ENCODE results near the gene LOXHD1. TPM values are rescaled to one million over a fixed set of nuclear protein-coding genes. Genes with fewer than 3 reads are reported as not detected.

The LOXHD1 gene
- total and polyA plus RNA-seq, 4 experiments from 2014 or later = not detected

DNA sequence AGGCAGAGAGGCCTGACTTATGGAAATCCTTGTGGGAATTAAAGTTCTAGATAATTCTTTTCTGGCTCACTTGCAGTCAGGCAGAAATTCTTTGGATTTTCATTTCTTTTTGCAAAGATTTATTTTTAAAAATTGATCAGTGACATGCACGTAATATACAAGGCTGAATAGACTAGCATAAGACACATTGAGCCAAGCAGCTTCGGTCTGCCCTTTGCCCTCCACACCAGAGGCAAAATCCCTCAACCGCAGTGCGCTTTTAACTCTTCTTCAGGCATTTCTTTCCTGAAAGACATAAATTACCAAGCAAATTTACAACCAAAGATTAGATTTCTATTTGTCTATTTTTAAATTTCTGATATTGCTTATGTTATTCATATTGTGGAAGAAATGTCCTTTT, 227.9 kb downstream of the LOXHD1 start:
- Mint-ChIP-seq H3K4me3 (no peak overlapping the region), H3K4me1 (peaks cover 0 to 2% (median 0%) of the 10 kb centered on the region in 4 donors), H3K9me3 (no peaks in the 10 kb centered on the region), H3K36me3 (no peaks in the 10 kb centered on the region), H3K27ac (no peak overlapping the region), H3K27me3 (peaks cover 2 to 8% of the 10 kb centered on the region in 2 donors)
- intact Hi-C loops (cut with micrococcal nuclease) = no loop called here
- H3K27me3 ChIP-seq (ENCODE audit: insufficient read depth, low read length) = no peaks in the 10 kb centered on the region
- no peak overlapping the region for H3K4me3 ChIP-seq (ENCODE audit: low read length in 2 of 2)
- no peaks in the 10 kb centered on the region for H3K4me1 ChIP-seq (ENCODE audit: insufficient read depth, low read length)
- H3K27ac ChIP-seq (ENCODE audit: low read depth, low read length) = no peak overlapping the region
- no peaks in the 10 kb centered on the region for H3K9me3 ChIP-seq (ENCODE audit: control insufficient read depth in 1 of 2, low read length in 2 of 2)
- ChIA-PET POLR2A (ENCODE audit: partially characterized antibody) (no interaction called here), CTCF (ENCODE audit: partially characterized antibody) (no interaction called here)
- H3K36me3 ChIP-seq (ENCODE audit: insufficient read depth, low read length) = no peaks in the 10 kb centered on the region
- no peak for DNase-seq

DNA sequence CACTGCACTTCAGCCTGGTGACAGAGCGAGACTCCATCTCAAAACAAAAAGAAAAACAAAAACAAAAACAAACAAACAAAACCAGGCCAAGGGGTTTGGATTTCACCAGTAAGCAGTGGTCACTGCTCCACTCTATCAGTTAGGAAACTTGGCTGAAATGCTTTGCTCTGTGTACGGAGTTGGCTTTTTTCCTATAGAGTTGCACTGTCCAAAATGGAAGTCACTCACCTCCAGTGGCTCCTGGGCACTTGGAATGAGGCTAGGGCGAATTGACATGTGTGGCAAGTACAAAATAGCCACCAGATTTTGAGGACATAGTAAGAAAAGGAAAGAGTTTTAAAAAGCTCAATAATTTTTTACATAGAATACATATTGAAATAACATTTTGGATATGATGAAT, 228.7 kb downstream of the LOXHD1 start:
- Mint-ChIP-seq H3K4me3 (no peak overlapping the region), H3K4me1 (peaks cover 0 to 2% (median 0%) of the 10 kb centered on the region in 4 donors), H3K27me3 (peaks cover 2 to 7% of the 10 kb centered on the region in 2 donors), H3K9me3 (peaks cover 0 to 2% (median 0%) of the 10 kb centered on the region in 8 donors), H3K27ac (no peak overlapping the region), H3K36me3 (no peaks in the 10 kb centered on the region)
- intact Hi-C loops (cut with micrococcal nuclease) = no loop called here
- H3K27ac ChIP-seq (ENCODE audit: low read depth, low read length) = no peak overlapping the region
- H3K4me1 ChIP-seq (ENCODE audit: insufficient read depth, low read length) = no peaks in the 10 kb centered on the region
- H3K27me3 ChIP-seq (ENCODE audit: insufficient read depth, low read length) = no peaks in the 10 kb centered on the region
- H3K4me3 ChIP-seq (ENCODE audit: low read length in 2 of 2) = no peak overlapping the region
- no peak for DNase-seq
- ChIA-PET POLR2A (ENCODE audit: partially characterized antibody) (no interaction called here), CTCF (ENCODE audit: partially characterized antibody) (no interaction called here)
- no peaks in the 10 kb centered on the region for H3K36me3 ChIP-seq (ENCODE audit: insufficient read depth, low read length)
- no peaks in the 10 kb centered on the region for H3K9me3 ChIP-seq (ENCODE audit: control insufficient read depth in 1 of 2, low read length in 2 of 2)

GRCh38 chr18:46427216-46427995, 229.6 kb downstream of the LOXHD1 start:
- Histone ChIP-seq H3K4me3 (ENCODE audit: low read length in 2 of 2) (no peak overlapping the region), H3K36me3 (ENCODE audit: insufficient read depth, low read length) (no peaks in the 10 kb centered on the region), H3K27me3 (ENCODE audit: insufficient read depth, low read length) (no peaks in the 10 kb centered on the region), H3K9me3 (ENCODE audit: control insufficient read depth in 1 of 2, low read length in 2 of 2) (no peaks in the 10 kb centered on the region), H3K27ac (ENCODE audit: low read depth, low read length) (no peak overlapping the region), H3K4me1 (ENCODE audit: insufficient read depth, low read length) (no peaks in the 10 kb centered on the region)
- Mint-ChIP-seq H3K4me3 (no peak overlapping the region), H3K36me3 (no peaks in the 10 kb centered on the region), H3K27ac (no peak overlapping the region), H3K27me3 (peaks cover 2 to 7% of the 10 kb centered on the region in 2 donors), H3K4me1 (peaks cover 0 to 2% (median 0%) of the 10 kb centered on the region in 4 donors), H3K9me3 (peaks cover 0 to 2% (median 0%) of the 10 kb centered on the region in 8 donors)
- no peak for DNase-seq
- intact Hi-C loops (cut with micrococcal nuclease) = no loop called here
- POLR2A ChIA-PET (ENCODE audit: partially characterized antibody) = no interaction called here
- CTCF ChIA-PET (ENCODE audit: partially characterized antibody) = interaction anchor here (0.6 to 1.2 kb wide), 2 partner anchors 38 to 254 kb away, joined by 3 read pairs; no protein-coding TSS in a partner anchor

Other genes with a start within 250 kb of the LOXHD1 start
- gene ST8SIA5, start 99.8 kb upstream of the LOXHD1 start, total RNA-seq = not detected
- not detected for gene ST8SIA5, start 99.8 kb upstream of the LOXHD1 start, polyA plus RNA-seq

Measured in CD4-positive, alpha-beta memory T cell (primary cell).